Nephron (organoid): ENCODE measurements around the gene TXN.
A peak's percentile ranks its signal among the peaks of the same experiment; 100 is the strongest.

Source experiments
- H3K27ac Mint-ChIP-seq, 3 experiments: 2 replicates each; pipeline ENCODE4 v1.8.0; 2020; ENCODE audit warnings: mixed read lengths in 3 of 3, mild to moderate bottlenecking in 2 of 3, moderate library complexity in 1 of 3
- H3K27me3 Mint-ChIP-seq: 2 replicates; pipeline ENCODE4 v1.8.0; 2021; ENCODE audit warnings: low read depth, mild to moderate bottlenecking, moderate library complexity, mixed read lengths
- H3K36me3 Mint-ChIP-seq: 2 replicates; pipeline ENCODE4 v1.8.0; 2020; ENCODE audit warnings: low read depth, mixed read lengths
- H3K4me1 Mint-ChIP-seq: 2 replicates; pipeline ENCODE4 v1.8.0; 2020; ENCODE audit warnings: mixed read lengths
- H3K4me3 Mint-ChIP-seq, 3 experiments: 2 replicates each; pipeline ENCODE4 v1.8.0; 2020; ENCODE audit warnings: mild to moderate bottlenecking in 3 of 3, mixed read lengths in 3 of 3, moderate library complexity in 2 of 3
- H3K9me3 Mint-ChIP-seq: 2 replicates; pipeline ENCODE4 v1.8.0; 2020; ENCODE audit warnings: mixed read lengths
- CTCF ChIP-seq, 3 experiments: fragments of 200-600 bp; sonication (generic); IDR thresholded peaks; one replicate each; pipeline ENCODE4 v1.5.0; 2021; ENCODE audit warnings: antibody characterized with exemption in 3 of 3; ENCODE audit not compliant: unreplicated experiment in 3 of 3

TXN gene

DNA sequence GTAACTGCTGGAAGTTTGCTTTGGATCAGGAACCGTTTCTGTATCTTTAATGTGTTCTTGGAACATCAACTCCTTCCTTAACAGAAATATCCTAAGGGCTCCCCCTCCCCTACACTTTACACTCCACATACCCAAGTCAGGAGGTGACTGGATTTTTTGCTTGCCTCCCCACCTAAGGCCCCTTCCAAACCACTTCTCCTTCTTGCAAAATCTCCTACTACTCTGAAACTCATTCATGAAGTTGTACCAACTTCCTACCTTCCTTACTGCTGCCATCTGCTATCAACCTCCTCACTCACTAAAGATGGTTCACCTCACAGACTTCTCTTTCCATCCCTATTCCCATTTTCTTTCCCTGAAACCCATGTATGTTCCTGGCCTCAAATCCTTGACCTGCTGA lies 16.1 kb downstream of the TXN start:
- no peak for TF ChIP-seq CTCF (IDR thresholded peaks at IDR 0.05; ENCODE audit: unreplicated experiment in 3 of 3)
- Mint-ChIP-seq H3K4me3 (no peak overlapping the region), H3K27ac (no peak overlapping the region), H3K9me3 (peaks cover 7% of the 10 kb centered on the region), H3K4me1 (no peaks in the 10 kb centered on the region), H3K36me3 (peaks cover 18% of the 10 kb centered on the region), H3K27me3 (no peaks in the 10 kb centered on the region)

DNA sequence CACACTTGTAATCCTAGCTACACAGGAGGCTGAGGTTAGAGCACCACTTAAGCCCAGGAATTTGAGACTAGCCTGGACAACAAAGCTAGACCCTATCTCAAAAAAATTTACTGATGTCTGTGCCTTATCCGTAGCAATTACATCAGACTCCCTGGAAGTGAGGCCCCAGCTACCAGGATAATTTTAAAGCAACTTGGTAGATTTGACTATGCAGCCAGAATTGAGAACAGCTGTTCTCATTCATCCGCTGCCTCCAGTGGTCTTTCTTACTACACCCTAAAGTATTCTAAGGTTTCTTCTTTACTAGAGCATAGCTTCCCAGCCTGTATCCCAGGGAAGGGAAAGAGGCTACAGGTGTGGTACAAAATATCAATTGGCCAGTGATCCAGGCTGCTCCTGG lies 28.0 kb downstream of the TXN start:
- Mint-ChIP-seq H3K27ac (no peak overlapping the region), H3K4me1 (no peaks in the 10 kb centered on the region), H3K36me3 (no peaks in the 10 kb centered on the region), H3K4me3 (no peak overlapping the region), H3K9me3 (peaks cover 10% of the 10 kb centered on the region), H3K27me3 (peaks cover 4% of the 10 kb centered on the region)
- TF ChIP-seq CTCF (IDR thresholded peaks at IDR 0.05; ENCODE audit: unreplicated experiment in 3 of 3) = no peak

GRCh38 chr9:110224583-110224982 lies 31.7 kb downstream of the TXN start:
- peaks cover 11% of the 10 kb centered on the region for H3K27me3 Mint-ChIP-seq
- no peaks in the 10 kb centered on the region for H3K36me3 Mint-ChIP-seq
- no peak for TF ChIP-seq CTCF (IDR thresholded peaks at IDR 0.05; ENCODE audit: unreplicated experiment in 3 of 3)
- H3K4me1 Mint-ChIP-seq = no peaks in the 10 kb centered on the region
- peaks cover 4% of the 10 kb centered on the region for H3K9me3 Mint-ChIP-seq
- no peak overlapping the region for H3K4me3 Mint-ChIP-seq
- no peak overlapping the region for H3K27ac Mint-ChIP-seq

GRCh38 chr9:110220809-110221208 lies 35.5 kb downstream of the TXN start:
- H3K9me3 Mint-ChIP-seq = peaks cover 4% of the 10 kb centered on the region
- H3K27me3 Mint-ChIP-seq = peaks cover 12% of the 10 kb centered on the region
- H3K36me3 Mint-ChIP-seq = no peaks in the 10 kb centered on the region
- TF ChIP-seq CTCF (IDR thresholded peaks at IDR 0.05; ENCODE audit: unreplicated experiment in 3 of 3) = no peak
- no peak overlapping the region for H3K27ac Mint-ChIP-seq
- no peaks in the 10 kb centered on the region for H3K4me1 Mint-ChIP-seq
- no peak overlapping the region for H3K4me3 Mint-ChIP-seq

- peak; percentile 76 to 93 (median 81) for TF ChIP-seq CTCF (IDR thresholded peaks at IDR 0.05; ENCODE audit: unreplicated experiment in 3 of 3)
- Mint-ChIP-seq H3K27me3 (peaks cover 9% of the 10 kb centered on the region), H3K36me3 (no peaks in the 10 kb centered on the region), H3K27ac (peak overlapping the region in 1 of 3 experiments; percentile 63), H3K4me3 (no peak overlapping the region), H3K4me1 (no peaks in the 10 kb centered on the region), H3K9me3 (peaks cover 3% of the 10 kb centered on the region)
These were observed 38.6 kb downstream of the TXN start for GRCh38 chr9:110217656-110218099.

- Mint-ChIP-seq H3K9me3 (peaks cover 6% of the 10 kb centered on the region), H3K4me3 (no peak overlapping the region), H3K4me1 (no peaks in the 10 kb centered on the region), H3K27ac (no peak overlapping the region), H3K36me3 (no peaks in the 10 kb centered on the region), H3K27me3 (peaks cover 12% of the 10 kb centered on the region)
- TF ChIP-seq CTCF (IDR thresholded peaks at IDR 0.05; ENCODE audit: unreplicated experiment in 3 of 3) = no peak
These were observed 41.5 kb downstream of the TXN start for GRCh38 chr9:110214586-110215355.
